Mononuclear cell (primary cell): ENCODE measurements around the gene CORO7. TPM values are rescaled to one million over a fixed set of nuclear protein-coding genes. Genes with fewer than 3 reads are reported as not detected.

Experiments used
- H3K27me3 ChIP-seq: 2 replicates; pipeline ENCODE4 v1.6.0; 2011; ENCODE audit warnings: low read length, control low read depth; ENCODE audit not compliant: insufficient read depth
- H3K4me1 ChIP-seq: 2 replicates; pipeline ENCODE4 v1.5.1; 2011; ENCODE audit warnings: mild to moderate bottlenecking, low read length, control low read depth; ENCODE audit not compliant: insufficient read depth
- H3K4me3 ChIP-seq: 2 replicates; pipeline ENCODE4 v1.5.1; 2011; ENCODE audit warnings: mild to moderate bottlenecking, low read length, moderate library complexity
- H3K9me3 ChIP-seq: 2 replicates; pipeline ENCODE4 v1.5.1; 2011; ENCODE audit warnings: low read depth, mild to moderate bottlenecking, control low read depth, low read length
- total RNA-seq: library from RNA; depleted of rRNA; stranded (reverse); fragments of >200 nt; gene quantifications from one replicate; pipeline ENCODE4 v1.2.3, GENCODE V29; 2012

CORO7 gene
- 235 TPM for total RNA-seq

DNA sequence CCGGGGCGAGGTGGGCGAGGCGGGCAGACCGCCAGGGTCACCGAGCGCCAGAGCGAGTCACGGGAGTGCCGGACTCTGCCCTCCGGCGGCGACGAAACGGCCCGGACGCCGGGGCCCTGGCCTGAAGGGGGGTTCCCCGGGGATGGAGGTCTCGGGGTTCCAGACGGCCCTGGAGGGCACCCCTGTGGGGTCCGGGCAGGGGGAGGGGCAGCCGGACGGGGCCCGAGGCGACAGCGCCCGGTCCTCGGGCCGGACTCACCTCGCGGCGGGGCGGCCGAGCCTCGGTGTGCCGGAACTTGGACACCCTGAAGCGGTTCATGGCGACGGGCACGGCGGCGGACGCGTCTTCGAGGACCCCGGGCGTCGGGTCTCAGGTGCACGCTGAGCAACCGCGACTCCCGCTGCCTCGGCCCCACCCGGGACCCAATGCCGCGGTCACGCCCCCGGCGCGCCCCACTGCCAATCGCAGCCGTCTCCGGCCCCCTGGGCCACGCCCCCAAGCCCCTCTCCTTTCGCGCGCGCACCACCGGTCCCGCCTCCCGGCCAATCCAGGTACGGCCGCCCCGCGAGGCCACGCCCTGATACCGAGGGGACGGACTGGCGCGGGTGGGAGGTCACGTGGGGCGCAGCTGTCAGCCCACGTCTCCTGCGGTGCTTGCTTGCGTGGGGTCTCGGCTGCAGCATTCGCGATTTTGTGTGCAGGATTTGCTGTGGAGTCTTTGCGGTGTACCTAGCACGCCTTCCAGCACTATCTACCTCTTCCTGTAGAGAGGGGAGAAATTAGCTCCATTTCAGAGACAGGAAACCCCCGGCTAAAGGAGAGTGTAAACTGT, at the start of gene CORO7:
CORO7 (minus strand) TSS at position 397 of the 833 bp plus-strand sequence; CDS start at position 319, 78 bp downstream.
- Histone ChIP-seq H3K27me3 (no peaks in the 10 kb centered on the region), H3K4me3 (peak within 1 kb of the TSS; percentile 94)

DNA sequence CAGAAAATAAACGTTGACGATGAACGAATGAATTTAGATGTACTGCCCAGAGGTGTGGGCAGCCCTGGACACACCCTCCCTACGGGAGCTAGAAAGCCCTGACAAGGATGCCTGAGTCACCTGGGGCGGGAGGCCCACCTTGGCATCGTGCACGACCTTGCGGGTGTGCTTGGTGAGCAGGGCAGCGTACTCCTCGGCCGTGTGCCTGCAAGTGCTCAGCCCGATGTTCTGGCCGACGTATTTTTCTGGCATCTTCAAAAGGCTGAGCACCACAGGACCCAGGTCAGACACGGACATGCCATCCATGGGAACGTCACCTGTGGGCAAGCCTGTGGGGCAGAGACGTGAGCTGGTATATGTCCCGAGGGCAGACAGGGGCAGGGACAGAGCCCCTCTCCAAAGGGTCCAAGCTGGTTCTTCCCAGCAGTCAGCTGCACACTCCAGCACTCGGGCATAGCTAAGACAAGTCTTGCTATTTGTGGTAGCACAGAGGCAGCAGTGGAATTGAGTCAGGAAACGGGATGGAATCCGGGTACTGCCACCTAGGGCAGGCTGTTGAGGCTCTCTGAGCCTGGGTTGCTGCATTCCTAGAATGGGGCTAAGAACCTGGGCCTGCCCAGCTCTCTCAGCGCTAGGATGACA, 47.2 kb upstream of the CORO7 start:
- Histone ChIP-seq H3K27me3 (no peaks in the 10 kb centered on the region), H3K9me3 (no peaks in the 10 kb centered on the region), H3K4me3 (no peak overlapping the region), H3K4me1 (peaks cover 30% of the 10 kb centered on the region)

More for the DNA sequence above, at the start of gene CORO7:
- Histone ChIP-seq H3K4me1 (peaks cover 68% of the 10 kb centered on the region), H3K9me3 (no peaks in the 10 kb centered on the region)

DNA sequence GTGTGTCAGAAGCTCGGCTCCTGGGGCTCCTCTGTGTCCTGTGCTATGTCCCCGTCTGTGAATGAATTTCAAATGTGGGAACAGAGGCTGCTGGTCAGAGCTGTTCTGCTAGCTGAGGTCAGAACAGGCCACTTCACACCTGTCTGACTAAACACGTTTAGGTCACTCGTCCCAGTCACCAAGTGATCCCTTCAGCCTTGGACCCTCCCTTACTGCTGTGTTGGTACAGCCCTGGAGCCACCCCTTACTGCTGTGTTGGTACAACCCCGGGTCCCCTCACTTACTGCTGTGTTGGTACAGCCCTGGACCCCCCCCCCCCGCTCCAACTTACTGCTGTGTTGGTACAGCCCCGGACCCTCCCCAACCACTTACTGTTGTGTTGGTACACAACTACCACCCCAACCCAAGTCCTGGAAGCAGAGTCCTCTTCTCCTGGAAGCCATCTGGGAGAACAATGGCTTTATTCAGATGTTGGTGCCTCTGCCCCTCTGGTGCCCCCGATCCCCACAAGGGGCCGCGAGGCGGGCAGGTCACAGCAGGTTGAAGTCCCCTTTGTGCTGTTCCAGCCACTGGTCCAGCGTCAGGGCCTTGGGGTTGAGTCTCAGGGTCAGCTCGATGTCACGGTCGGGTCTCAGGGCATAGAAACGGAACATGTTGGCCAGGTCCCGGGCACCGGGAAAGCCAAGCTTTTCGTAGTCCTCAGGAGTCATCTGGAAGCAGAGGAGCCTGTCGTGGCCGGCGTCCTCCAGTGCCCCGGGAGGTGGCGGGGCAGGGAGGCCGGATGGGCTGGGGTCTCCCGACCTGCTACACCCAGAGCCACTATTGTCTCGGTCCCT, 45.1 kb upstream of the CORO7 start:
- no peaks in the 10 kb centered on the region for H3K27me3 ChIP-seq
- no peaks in the 10 kb centered on the region for H3K9me3 ChIP-seq

DNA sequence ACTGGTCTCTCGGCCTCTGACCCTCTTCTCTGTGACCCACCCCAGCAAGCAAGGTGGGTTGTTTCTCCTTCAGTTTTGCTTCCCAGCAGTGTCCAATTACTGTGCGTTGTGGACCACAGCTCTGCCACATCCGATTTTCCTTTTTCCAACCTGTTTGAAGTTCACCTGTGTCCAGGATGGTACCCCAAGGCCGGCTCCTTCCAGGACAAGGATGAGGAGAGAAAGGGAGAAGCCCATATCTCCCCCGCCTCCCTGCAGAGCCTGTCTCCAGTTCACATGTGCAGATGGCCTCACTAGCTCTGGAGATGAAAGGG, 44.5 kb upstream of the CORO7 start:
- Histone ChIP-seq H3K4me3 (no peak overlapping the region), H3K4me1 (peaks cover 20% of the 10 kb centered on the region), H3K9me3 (no peaks in the 10 kb centered on the region), H3K27me3 (no peaks in the 10 kb centered on the region)

More for the DNA sequence above, 45.1 kb upstream of the CORO7 start:
- Histone ChIP-seq H3K4me1 (peaks cover 26% of the 10 kb centered on the region), H3K4me3 (no peak overlapping the region)

DNA sequence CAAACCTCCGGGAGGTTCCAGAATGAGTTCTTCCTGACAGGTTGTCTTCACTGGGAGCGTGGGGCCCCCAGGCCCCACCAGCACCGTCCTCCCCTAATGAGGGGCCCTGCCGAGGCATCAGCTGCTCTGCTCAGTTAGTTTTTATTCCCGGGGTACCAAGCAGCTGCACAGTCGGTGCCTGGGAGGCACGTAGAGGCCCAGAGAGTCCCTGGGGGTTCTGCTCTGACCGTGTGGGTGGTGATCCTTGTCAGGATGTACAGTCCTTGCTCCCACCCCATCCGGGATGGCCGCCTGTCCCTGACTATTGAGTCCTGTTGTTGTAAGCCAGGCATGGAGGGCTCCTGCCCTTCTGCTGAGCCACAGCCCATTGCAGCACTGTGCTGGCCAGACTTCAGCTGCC, 39.6 kb upstream of the CORO7 start:
- no peaks in the 10 kb centered on the region for H3K9me3 ChIP-seq
- H3K27me3 ChIP-seq, result no peaks in the 10 kb centered on the region
- peaks cover 20% of the 10 kb centered on the region for H3K4me1 ChIP-seq
- no peak overlapping the region for H3K4me3 ChIP-seq

DNA sequence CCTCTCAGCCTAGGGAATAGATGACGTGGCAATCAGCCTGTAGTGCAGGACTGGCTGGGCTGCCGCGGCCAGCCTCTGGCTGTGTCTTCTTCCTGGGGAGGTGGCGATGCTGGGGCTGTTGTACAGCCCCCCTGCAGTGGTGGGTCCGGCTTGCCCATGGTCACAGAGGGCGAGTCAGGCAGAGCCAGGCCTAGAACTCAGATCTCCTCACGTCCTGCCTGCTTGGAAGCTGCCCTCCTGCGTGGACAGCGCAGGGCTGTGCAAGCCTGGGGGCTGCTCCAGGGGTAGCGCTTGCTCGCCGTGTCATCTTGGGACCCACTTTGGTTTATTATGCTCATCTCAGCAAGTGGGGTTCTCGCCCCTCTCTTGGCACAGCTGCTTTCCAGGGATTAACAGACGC, 38.7 kb upstream of the CORO7 start:
- Histone ChIP-seq H3K4me3 (no peak overlapping the region), H3K9me3 (no peaks in the 10 kb centered on the region), H3K27me3 (no peaks in the 10 kb centered on the region), H3K4me1 (peaks cover 19% of the 10 kb centered on the region)

DNA sequence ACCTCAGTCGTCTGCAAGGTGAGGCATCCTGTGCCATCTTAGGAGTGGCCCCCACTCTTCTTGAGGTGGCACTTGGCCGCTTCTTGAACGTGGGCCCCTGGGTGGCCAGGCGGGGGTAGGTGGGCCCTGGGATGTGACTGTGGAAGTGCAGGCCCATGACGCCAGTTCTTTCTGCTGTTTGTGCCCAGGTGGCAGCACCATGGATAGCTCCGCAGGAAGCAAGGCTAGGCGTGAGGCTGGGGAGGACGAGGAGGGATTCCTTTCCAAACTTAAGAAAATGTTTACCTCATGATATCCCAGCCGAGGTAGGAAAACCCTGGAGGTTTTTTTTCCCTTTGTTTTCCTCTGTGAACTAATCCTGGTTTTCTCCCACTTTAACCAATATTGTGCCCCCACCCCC, 38.2 kb upstream of the CORO7 start:
- H3K27me3 ChIP-seq, result no peaks in the 10 kb centered on the region
- no peak overlapping the region for H3K4me3 ChIP-seq
- H3K4me1 ChIP-seq, result peaks cover 14% of the 10 kb centered on the region
- no peaks in the 10 kb centered on the region for H3K9me3 ChIP-seq

GRCh38 chr16:4452674-4453073, 36.3 kb upstream of the CORO7 start:
- H3K4me3 ChIP-seq, result no peak overlapping the region
- no peaks in the 10 kb centered on the region for H3K4me1 ChIP-seq
- H3K9me3 ChIP-seq, result no peaks in the 10 kb centered on the region
- no peaks in the 10 kb centered on the region for H3K27me3 ChIP-seq

- no peak overlapping the region for H3K4me3 ChIP-seq
- no peaks in the 10 kb centered on the region for H3K27me3 ChIP-seq
- no peaks in the 10 kb centered on the region for H3K4me1 ChIP-seq
- H3K9me3 ChIP-seq, result no peaks in the 10 kb centered on the region
These were observed 34.6 kb upstream of the CORO7 start for GRCh38 chr16:4450931-4451519.

- Histone ChIP-seq H3K4me1 (no peaks in the 10 kb centered on the region), H3K4me3 (no peak overlapping the region), H3K27me3 (no peaks in the 10 kb centered on the region)
These were observed 34.0 kb upstream of the CORO7 start for GRCh38 chr16:4450430-4450829.

DNA sequence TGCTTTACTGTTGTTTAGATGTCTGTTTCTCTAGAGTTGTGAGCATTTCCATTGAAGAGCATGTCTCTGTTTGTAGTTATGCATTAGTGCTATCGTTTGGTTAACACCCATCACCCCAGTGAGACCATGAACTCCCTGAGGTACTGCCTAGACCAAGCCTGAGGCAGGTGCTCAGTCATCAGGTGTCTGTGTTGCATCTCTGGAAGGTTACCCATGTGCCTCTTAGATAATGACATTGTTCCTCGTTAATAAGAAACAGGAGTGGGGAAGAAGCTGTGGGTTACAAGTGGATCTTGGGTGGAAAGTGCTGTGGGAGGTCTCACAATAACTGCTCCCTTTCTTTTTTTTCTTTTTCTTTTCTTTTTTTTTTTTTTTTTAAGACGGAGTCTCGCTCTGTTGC, 27.6 kb upstream of the CORO7 start:
- Histone ChIP-seq H3K4me3 (no peak overlapping the region), H3K4me1 (no peaks in the 10 kb centered on the region), H3K27me3 (no peaks in the 10 kb centered on the region), H3K9me3 (no peaks in the 10 kb centered on the region)

More at GRCh38 chr16:4450430-4450829, 34.0 kb upstream of the CORO7 start:
- no peaks in the 10 kb centered on the region for H3K9me3 ChIP-seq

GRCh38 chr16:4443271-4443670, 26.9 kb upstream of the CORO7 start:
- no peaks in the 10 kb centered on the region for H3K4me1 ChIP-seq
- no peaks in the 10 kb centered on the region for H3K9me3 ChIP-seq
- H3K4me3 ChIP-seq, result no peak overlapping the region
- no peaks in the 10 kb centered on the region for H3K27me3 ChIP-seq

DNA sequence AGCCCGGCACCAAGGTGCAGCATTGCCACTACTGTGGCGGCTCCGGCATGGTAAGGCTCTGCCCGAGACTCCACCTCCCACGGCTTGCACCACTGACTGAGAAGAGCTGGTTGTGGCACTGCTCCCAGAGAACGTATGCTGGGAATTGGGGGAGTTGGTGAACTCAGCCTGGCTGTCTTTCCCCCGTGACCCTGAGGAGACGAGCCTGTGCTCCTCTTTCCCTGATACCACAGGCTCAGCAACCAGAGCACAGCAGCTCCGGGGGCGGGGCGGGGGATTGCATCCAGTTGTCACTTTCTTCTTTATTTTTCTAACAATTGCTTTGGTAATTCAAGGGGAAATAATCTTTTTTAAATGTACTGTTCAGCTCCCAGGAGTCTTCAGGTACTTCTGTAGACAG, 26.0 kb upstream of the CORO7 start:
- Histone ChIP-seq H3K9me3 (no peaks in the 10 kb centered on the region), H3K4me1 (no peaks in the 10 kb centered on the region), H3K27me3 (no peaks in the 10 kb centered on the region), H3K4me3 (no peak overlapping the region)

DNA sequence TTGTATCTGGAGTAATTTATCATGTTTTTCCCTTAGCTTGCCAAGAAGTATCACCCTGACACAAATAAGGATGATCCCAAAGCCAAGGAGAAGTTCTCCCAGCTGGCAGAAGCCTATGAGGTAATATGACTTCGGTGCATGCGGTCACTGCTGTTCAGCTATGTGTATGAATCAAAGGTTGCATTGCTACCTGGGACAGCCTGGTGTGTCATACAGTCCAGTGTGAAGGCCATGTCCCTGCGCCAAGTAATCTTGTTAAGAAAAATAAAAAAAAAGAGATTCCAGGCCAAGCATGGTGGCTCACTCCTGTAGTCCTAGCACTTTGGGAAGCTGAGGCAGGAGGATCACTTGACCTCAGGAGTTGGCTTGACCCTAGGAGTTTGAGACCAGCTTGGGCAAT, 21.0 kb upstream of the CORO7 start:
- Histone ChIP-seq H3K4me1 (no peaks in the 10 kb centered on the region), H3K4me3 (no peak overlapping the region), H3K9me3 (no peaks in the 10 kb centered on the region), H3K27me3 (no peaks in the 10 kb centered on the region)
